Effector memory CD4-positive, alpha-beta T cell (primary cell): Measurements from ENCODE around the gene OR1J2.

Source experiments
- DNase-seq, 3 donors: peaks; one replicate each; pipeline ENCODE4 v3.0.0-alpha.2; 2020
- H3K27ac ChIP-seq: 2 replicates; pipeline ENCODE4 v1.7.0; 2013; ENCODE audit warnings: mild to moderate bottlenecking, low read length, moderate library complexity; ENCODE audit not compliant: insufficient read depth, poor library complexity, severe bottlenecking
- H3K27me3 ChIP-seq: replicated peaks from 2 replicates; pipeline ENCODE4 v1.7.0; 2013; ENCODE audit warnings: mild to moderate bottlenecking, low read length; ENCODE audit not compliant: insufficient read depth, control insufficient read depth, poor library complexity, severe bottlenecking
- H3K36me3 ChIP-seq: 2 replicates; pipeline ENCODE4 v1.7.0; 2013; ENCODE audit warnings: mild to moderate bottlenecking, low read length, moderate library complexity; ENCODE audit not compliant: control insufficient read depth, insufficient read depth
- H3K4me1 ChIP-seq: 2 replicates; pipeline ENCODE4 v1.7.0; 2013; ENCODE audit warnings: low read length, mild to moderate bottlenecking; ENCODE audit not compliant: control insufficient read depth, insufficient read depth, poor library complexity, severe bottlenecking
- H3K4me3 ChIP-seq: 2 replicates; pipeline ENCODE4 v1.7.0; 2013; ENCODE audit warnings: low read length, low read depth, mild to moderate bottlenecking; ENCODE audit not compliant: insufficient read depth, poor library complexity, severe bottlenecking
- H3K9me3 ChIP-seq: 2 replicates; pipeline ENCODE4 v1.7.0; 2013; ENCODE audit warnings: mild to moderate bottlenecking, low read length, moderate library complexity; ENCODE audit not compliant: control insufficient read depth
- total RNA-seq, 3 donors: gene quantifications; one replicate each; lab custom pipeline; 2026; lab: John Stamatoyannopoulos, UW

OR1J2 gene, protein sequence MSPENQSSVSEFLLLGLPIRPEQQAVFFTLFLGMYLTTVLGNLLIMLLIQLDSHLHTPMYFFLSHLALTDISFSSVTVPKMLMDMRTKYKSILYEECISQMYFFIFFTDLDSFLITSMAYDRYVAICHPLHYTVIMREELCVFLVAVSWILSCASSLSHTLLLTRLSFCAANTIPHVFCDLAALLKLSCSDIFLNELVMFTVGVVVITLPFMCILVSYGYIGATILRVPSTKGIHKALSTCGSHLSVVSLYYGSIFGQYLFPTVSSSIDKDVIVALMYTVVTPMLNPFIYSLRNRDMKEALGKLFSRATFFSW
- 0 reads per million in 3 donors for total RNA-seq

- H3K27me3 ChIP-seq, result peaks cover 5% of the 10 kb centered on the region
- DNase-seq, result no peak
These were observed at the start of gene OR1J2 for GRCh38 chr9:122510502-122510901. TSS of gene OR1J2 (plus strand) at chr9:122510802. CDS start at chr9:122510802, 0 bp downstream.

DNA sequence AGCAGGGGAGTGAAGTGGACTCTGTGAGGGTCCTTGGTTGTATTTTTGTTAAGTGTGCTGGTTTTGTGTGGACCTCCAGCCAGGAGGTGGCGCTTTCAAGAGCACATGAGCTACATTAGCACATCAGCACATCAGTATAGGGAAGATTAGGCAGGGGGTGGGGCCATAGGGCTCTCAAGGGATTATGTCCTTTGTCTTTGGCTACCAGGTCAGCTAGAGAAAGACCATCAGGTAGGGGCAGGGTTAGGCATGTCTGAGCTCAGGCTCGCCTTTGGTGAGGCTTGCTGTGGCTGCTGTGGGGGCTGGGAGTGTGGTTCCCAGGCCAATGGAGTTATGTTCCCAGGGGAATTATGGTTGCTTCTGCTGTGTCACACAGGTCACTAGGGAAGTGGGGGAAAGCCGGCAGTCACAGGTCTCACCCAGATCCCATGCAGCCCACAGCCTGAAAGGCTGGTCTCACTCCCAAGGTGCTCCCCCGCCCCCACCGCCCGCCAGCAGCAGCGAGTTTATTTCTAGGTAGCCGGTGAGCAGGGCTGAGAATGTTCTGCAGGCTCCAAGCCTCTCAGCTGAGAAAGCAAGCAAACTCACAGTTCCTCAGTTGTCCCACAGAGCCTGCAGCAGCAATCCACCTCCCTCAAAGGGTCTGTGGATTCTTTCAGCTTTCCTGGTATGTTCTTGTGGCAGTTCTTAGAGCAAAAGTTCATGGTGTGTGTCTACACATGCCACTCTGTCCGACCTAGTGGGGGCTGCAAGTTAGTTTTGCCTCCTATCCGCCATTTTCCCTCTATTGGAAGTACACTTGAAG is 46.6 kb upstream of the OR1J2 start:
- Histone ChIP-seq H3K4me1 (no peaks in the 10 kb centered on the region), H3K9me3 (no peaks in the 10 kb centered on the region), H3K36me3 (no peaks in the 10 kb centered on the region), H3K27me3 (no peaks in the 10 kb centered on the region), H3K4me3 (peak overlapping the region; percentile 57), H3K27ac (no peak overlapping the region)
- no peak for DNase-seq

More at GRCh38 chr9:122510502-122510901, at the start of gene OR1J2:
- Histone ChIP-seq H3K36me3 (no peaks in the 10 kb centered on the region), H3K27ac (no peak within 1 kb of the TSS), H3K4me3 (no peak within 1 kb of the TSS), H3K9me3 (no peaks in the 10 kb centered on the region), H3K4me1 (no peaks in the 10 kb centered on the region)

- H3K27ac ChIP-seq, result no peak overlapping the region
- peak overlapping the region; percentile 57 for H3K4me3 ChIP-seq
- peak; percentile 4 to 42 (median 25) for DNase-seq
- H3K36me3 ChIP-seq, result no peaks in the 10 kb centered on the region
- H3K9me3 ChIP-seq, result no peaks in the 10 kb centered on the region
- H3K4me1 ChIP-seq, result no peaks in the 10 kb centered on the region
- H3K27me3 ChIP-seq, result no peaks in the 10 kb centered on the region
These were observed 45.7 kb upstream of the OR1J2 start for GRCh38 chr9:122464633-122465567.

- Histone ChIP-seq H3K27ac (no peak overlapping the region), H3K36me3 (no peaks in the 10 kb centered on the region), H3K9me3 (no peaks in the 10 kb centered on the region), H3K4me3 (no peak overlapping the region), H3K27me3 (no peaks in the 10 kb centered on the region), H3K4me1 (no peaks in the 10 kb centered on the region)
- DNase-seq, result no peak
These were observed 44.1 kb upstream of the OR1J2 start for GRCh38 chr9:122466456-122466855.

GRCh38 chr9:122468735-122469134 is 41.9 kb upstream of the OR1J2 start:
- Histone ChIP-seq H3K27ac (no peak overlapping the region), H3K27me3 (no peaks in the 10 kb centered on the region), H3K4me3 (no peak overlapping the region), H3K4me1 (no peaks in the 10 kb centered on the region), H3K9me3 (no peaks in the 10 kb centered on the region), H3K36me3 (no peaks in the 10 kb centered on the region)
- no peak for DNase-seq

GRCh38 chr9:122474561-122474960 is 36.0 kb upstream of the OR1J2 start:
- DNase-seq, result no peak
- Histone ChIP-seq H3K9me3 (no peaks in the 10 kb centered on the region), H3K36me3 (no peaks in the 10 kb centered on the region), H3K4me1 (no peaks in the 10 kb centered on the region), H3K27me3 (no peaks in the 10 kb centered on the region), H3K27ac (no peak overlapping the region), H3K4me3 (no peak overlapping the region)

DNA sequence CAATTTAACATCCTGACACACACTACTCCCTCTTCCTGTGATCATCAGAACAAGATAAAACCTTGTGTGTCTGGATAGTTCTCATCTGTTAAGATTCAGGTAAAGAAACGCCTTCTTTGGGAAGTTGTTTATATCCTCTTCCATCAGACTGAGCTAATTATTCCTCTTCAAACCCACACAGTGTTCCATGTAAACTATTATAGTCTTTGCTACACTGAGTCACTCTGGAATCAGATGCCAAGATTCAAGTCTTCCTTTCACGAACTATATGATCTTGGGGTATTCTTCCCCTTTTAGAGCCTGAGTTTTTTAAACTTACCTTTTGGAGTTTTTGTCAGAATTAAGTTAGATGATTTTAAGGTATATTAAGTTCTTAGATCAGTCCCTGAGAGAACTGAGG is 34.9 kb upstream of the OR1J2 start:
- Histone ChIP-seq H3K27me3 (no peaks in the 10 kb centered on the region), H3K27ac (no peak overlapping the region), H3K36me3 (no peaks in the 10 kb centered on the region), H3K9me3 (no peaks in the 10 kb centered on the region), H3K4me3 (no peak overlapping the region), H3K4me1 (no peaks in the 10 kb centered on the region)
- no peak for DNase-seq

- Histone ChIP-seq H3K9me3 (no peaks in the 10 kb centered on the region), H3K4me1 (no peaks in the 10 kb centered on the region), H3K27ac (no peak overlapping the region), H3K36me3 (no peaks in the 10 kb centered on the region), H3K27me3 (no peaks in the 10 kb centered on the region), H3K4me3 (no peak overlapping the region)
- no peak for DNase-seq
These were observed 33.3 kb upstream of the OR1J2 start for GRCh38 chr9:122477346-122477745.

DNA sequence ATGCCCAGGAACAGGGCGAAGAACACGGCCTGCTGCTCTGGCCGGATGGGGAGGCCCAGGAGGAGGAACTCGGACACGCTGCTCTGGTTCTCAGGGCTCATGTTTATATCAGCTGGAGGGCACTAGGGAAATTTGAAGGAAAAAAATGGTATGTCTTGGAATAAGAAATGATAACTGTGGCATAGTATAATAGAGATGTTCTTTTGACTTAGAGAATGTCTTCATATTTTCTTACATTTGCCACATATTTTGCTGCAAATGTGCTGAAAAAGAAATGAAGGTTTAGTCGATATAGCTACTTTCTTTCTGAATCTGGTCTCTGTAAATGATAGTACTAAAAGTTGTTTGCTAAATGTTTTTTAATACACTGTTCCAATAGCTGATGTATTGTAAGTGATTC is 32.8 kb upstream of the OR1J2 start, which contains the start of gene OR1J1:
Gene OR1J1 (minus strand): TSS at position 101 of the 400 bp plus-strand sequence. CDS start 0 bp downstream, at position 101.
- H3K4me3 ChIP-seq, result no peak within 1 kb of the TSS
- no peaks in the 10 kb centered on the region for H3K9me3 ChIP-seq
- H3K4me1 ChIP-seq, result no peaks in the 10 kb centered on the region
- no peak within 1 kb of the TSS for H3K27ac ChIP-seq
- no peak for DNase-seq
- H3K36me3 ChIP-seq, result no peaks in the 10 kb centered on the region
- no peaks in the 10 kb centered on the region for H3K27me3 ChIP-seq
